Naive thymus-derived CD4-positive, alpha-beta T cell (primary cell): Measurements from ENCODE around the gene ZNF618. TPM values are rescaled to one million over a fixed set of nuclear protein-coding genes. Genes with fewer than 3 reads are reported as not detected.
"Not testable (repeated sequence)": the region's sequence is repeated elsewhere in the genome, so short reads cannot be mapped to it uniquely, and the experiment has no call there.

ENCODE experiments used
- ATAC-seq: fragments of 150-1000 bp; cut with Tn5 transposase; 2 replicates; pipeline ENCODE4 v1.10.0; 2021; ENCODE audit warnings: mild to moderate bottlenecking, moderate library complexity
- CTCF ChIA-PET: fragments of 350-600 bp; sonication (Branson Sonifier 250); formaldehyde crosslinking; loops from one replicate; lab custom pipeline; 2021; ENCODE audit warnings: antibody characterized with exemption; lab: Charles Lee
- POLR2A ChIA-PET: fragments of 350-600 bp; sonication (Branson Sonifier 250); formaldehyde crosslinking; loops from one replicate; lab custom pipeline; 2021; ENCODE audit warnings: antibody characterized with exemption, inconsistent platforms; lab: Charles Lee
- DNase-seq, 9 donors: peaks; one replicate each; pipeline versions ENCODE4 v3.0.0 to v3.0.0-alpha.2; 2020 to 2022; ENCODE audit warnings: mixed read lengths in 1 of 9
- H3K27ac ChIP-seq: one replicate; pipeline ENCODE4 v1.7.0; 2013; ENCODE audit warnings: mild to moderate bottlenecking, low read depth, low read length, moderate library complexity
- H3K27me3 ChIP-seq, 2 donors: one replicate each; pipeline ENCODE4 v1.7.0; 2013; ENCODE audit warnings: low read length in 2 of 2, mild to moderate bottlenecking in 2 of 2, moderate library complexity in 2 of 2; ENCODE audit not compliant: control insufficient read depth in 2 of 2, insufficient read depth in 2 of 2
- H3K36me3 ChIP-seq, 3 experiments: 1 replicate in 2 of 3; 2 replicates in 1 of 3; pipeline ENCODE4 v1.7.0; 2013; ENCODE audit warnings: low read length in 3 of 3, mild to moderate bottlenecking in 3 of 3, moderate library complexity in 1 of 3; ENCODE audit not compliant: insufficient read depth in 3 of 3, control insufficient read depth in 2 of 3
- H3K4me1 ChIP-seq, 2 donors: one replicate each; pipeline ENCODE4 v1.7.0; 2013; ENCODE audit warnings: low read length in 2 of 2, mild to moderate bottlenecking in 2 of 2, moderate library complexity in 1 of 2; ENCODE audit not compliant: control insufficient read depth in 2 of 2, insufficient read depth in 2 of 2
- H3K4me3 ChIP-seq: 2 replicates; pipeline ENCODE4 v1.7.0; 2013; ENCODE audit warnings: mild to moderate bottlenecking, low read length
- H3K9me3 ChIP-seq, 3 experiments: 1 replicate in 2 of 3; 2 replicates in 1 of 3; pipeline ENCODE4 v1.7.0; 2013; ENCODE audit warnings: low read length in 3 of 3; ENCODE audit not compliant: control insufficient read depth in 2 of 3
- H3K27ac Mint-ChIP-seq, 9 donors: one replicate each; pipeline ENCODE4 v1.8.0; 2020 to 2022; ENCODE audit warnings: mixed read lengths in 9 of 9, mild to moderate bottlenecking in 8 of 9, moderate library complexity in 5 of 9, inconsistent platforms in 2 of 9
- H3K27me3 Mint-ChIP-seq, 5 donors: one replicate each; pipeline ENCODE4 v1.8.0; 2021 to 2022; ENCODE audit warnings: mixed read lengths in 5 of 5, mild to moderate bottlenecking in 1 of 5
- H3K36me3 Mint-ChIP-seq, 5 donors: one replicate each; pipeline ENCODE4 v1.8.0; 2020 to 2022; ENCODE audit warnings: mixed read lengths in 5 of 5, mild to moderate bottlenecking in 3 of 5, inconsistent platforms in 1 of 5
- H3K4me1 Mint-ChIP-seq, 7 donors: one replicate each; pipeline ENCODE4 v1.8.0; 2020 to 2022; ENCODE audit warnings: mixed read lengths in 7 of 7, mild to moderate bottlenecking in 3 of 7, inconsistent platforms in 1 of 7
- H3K4me3 Mint-ChIP-seq, 10 donors: one replicate each; pipeline ENCODE4 v1.8.0; 2020 to 2022; ENCODE audit warnings: mild to moderate bottlenecking in 10 of 10, mixed read lengths in 10 of 10, moderate library complexity in 6 of 10, inconsistent platforms in 2 of 10
- H3K9me3 Mint-ChIP-seq, 11 donors: one replicate each; pipeline ENCODE4 v1.8.0; 2020 to 2022; ENCODE audit warnings: mixed read lengths in 11 of 11, mild to moderate bottlenecking in 4 of 11, inconsistent platforms in 1 of 11, moderate library complexity in 1 of 11
- intact Hi-C, 2 donors: fragments of 100-400 bp; cut with micrococcal nuclease; formaldehyde crosslinking; loops; one replicate each; pipeline ENCODE4 v1.15.1; 2023
- polyA plus RNA-seq, 2 donors: library from polyadenylated mRNA; unstranded; fragments of 300-500 nt; fragmentation: Illumina TruSeq; gene quantifications; one replicate each; pipeline ENCODE4 v1.2.3, GENCODE V29; 2021
- total RNA-seq, 6 experiments: library from RNA in 5 of 6; stranded (reverse) in 5 of 6; gene quantifications; 1 replicate in 5 of 6; 2 replicates in 1 of 6; pipeline ENCODE4 v1.2.3 and lab custom pipeline; 2021 to 2026

ZNF618 gene
- total and polyA plus RNA-seq, 7 experiments from 2014 or later, result 0.17 to 3.3 (median 1.1) TPM

GRCh38 chr9:114080773-114081440 lies 204.8 kb downstream of the ZNF618 start:
- Mint-ChIP-seq H3K9me3 (no peaks in the 10 kb centered on the region), H3K27me3 (peaks cover 4 to 12% (median 11%) of the 10 kb centered on the region in 5 donors), H3K4me3 (no peak overlapping the region), H3K27ac (no peak overlapping the region), H3K4me1 (peaks cover 0 to 5% (median 0%) of the 10 kb centered on the region in 7 donors), H3K36me3 (no peaks in the 10 kb centered on the region)
- no peak overlapping the region for H3K4me3 ChIP-seq
- no peaks in the 10 kb centered on the region for H3K4me1 ChIP-seq
- ATAC-seq (no peak), DNase-seq (no peak)
- no peaks in the 10 kb centered on the region for H3K36me3 ChIP-seq
- intact Hi-C loops, result no loop called here
- no peaks in the 10 kb centered on the region for H3K9me3 ChIP-seq
- no peaks in the 10 kb centered on the region for H3K27me3 ChIP-seq
- CTCF ChIA-PET, result interaction anchor here (0.6 to 2.7 kb wide), 2 partner anchors 9 to 210 kb away, joined by 3 to 22 read pairs; no protein-coding TSS in a partner anchor
- no peak overlapping the region for H3K27ac ChIP-seq
- POLR2A ChIA-PET, result no interaction called here

- H3K36me3 Mint-ChIP-seq, result no peaks in the 10 kb centered on the region
- intact Hi-C loops, result loop anchor here (1.0 kb wide), 3 partner anchors 74 to 224 kb away; partner anchors contain the start of gene COL27A1 (in 1 of the 2)
These were observed 205.4 kb downstream of the ZNF618 start for GRCh38 chr9:114081441-114082016.

GRCh38 chr9:114082017-114082762 lies 206.1 kb downstream of the ZNF618 start:
- Histone ChIP-seq H3K4me3 (no peak overlapping the region), H3K27me3 (no peaks in the 10 kb centered on the region), H3K27ac (no peak overlapping the region), H3K4me1 (no peaks in the 10 kb centered on the region), H3K36me3 (no peaks in the 10 kb centered on the region), H3K9me3 (no peaks in the 10 kb centered on the region)
- Mint-ChIP-seq H3K27ac (no peak overlapping the region), H3K4me1 (peaks cover 0 to 4% (median 0%) of the 10 kb centered on the region in 7 donors), H3K4me3 (no peak overlapping the region), H3K36me3 (no peaks in the 10 kb centered on the region), H3K27me3 (peaks cover 0 to 4% (median 3%) of the 10 kb centered on the region in 5 donors), H3K9me3 (no peaks in the 10 kb centered on the region)
- ChIA-PET CTCF (interaction anchor here (0.5 to 2.7 kb wide), 7 partner anchors 10 to 986 kb away, joined by 3 to 22 read pairs (median 5); no protein-coding TSS in a partner anchor), POLR2A (no interaction called here)
- intact Hi-C loops, result loop anchor here (1.0 kb wide), 3 partner anchors 73 to 223 kb away; partner anchors contain the start of gene COL27A1 (in 1 of the 2)
- ATAC-seq (peak; percentile 75), DNase-seq (peak; percentile 42 to 79 (median 67))

More at GRCh38 chr9:114081441-114082016, 205.4 kb downstream of the ZNF618 start:
- Mint-ChIP-seq H3K9me3 (no peaks in the 10 kb centered on the region), H3K4me3 (no peak overlapping the region), H3K27ac (no peak overlapping the region), H3K27me3 (peaks cover 4 to 9% (median 8%) of the 10 kb centered on the region in 5 donors), H3K4me1 (peaks cover 0 to 5% (median 0%) of the 10 kb centered on the region in 7 donors)
- Histone ChIP-seq H3K4me1 (no peaks in the 10 kb centered on the region), H3K27me3 (no peaks in the 10 kb centered on the region), H3K36me3 (no peaks in the 10 kb centered on the region), H3K27ac (no peak overlapping the region), H3K9me3 (no peaks in the 10 kb centered on the region), H3K4me3 (no peak overlapping the region)
- DNase-seq (no peak), ATAC-seq (no peak)
- POLR2A ChIA-PET, result no interaction called here
- CTCF ChIA-PET, result interaction anchor here (1.3 to 2.7 kb wide), 2 partner anchors 10 to 209 kb away, joined by 5 to 22 read pairs; no protein-coding TSS in a partner anchor

GRCh38 chr9:114082763-114083412 lies 206.8 kb downstream of the ZNF618 start:
- H3K9me3 ChIP-seq, H3K27me3 ChIP-seq, H3K36me3 ChIP-seq, H3K27me3 Mint-ChIP-seq, H3K4me3 ChIP-seq, DNase-seq, H3K4me1 ChIP-seq, H3K9me3 Mint-ChIP-seq, H3K36me3 Mint-ChIP-seq, H3K27ac ChIP-seq, POLR2A ChIA-PET, H3K4me1 Mint-ChIP-seq, ATAC-seq, H3K27ac Mint-ChIP-seq, H3K4me3 Mint-ChIP-seq: not testable (repeated sequence)
- CTCF ChIA-PET, result interaction anchor here (0.7 to 2.7 kb wide), 7 partner anchors 11 to 571 kb away, joined by 3 to 22 read pairs (median 5); no protein-coding TSS in a partner anchor
- intact Hi-C loops, result loop anchor here (1.0 kb wide), 3 partner anchors 72 to 222 kb away; partner anchors contain the start of gene COL27A1 (in 1 of the 2)

GRCh38 chr9:114083666-114084065 lies 207.6 kb downstream of the ZNF618 start:
- H3K36me3 Mint-ChIP-seq, result no peaks in the 10 kb centered on the region

More at GRCh38 chr9:114083666-114084065, 207.6 kb downstream of the ZNF618 start:
- ChIA-PET POLR2A (no interaction called here), CTCF (interaction anchor here (0.7 to 2.7 kb wide), 8 partner anchors 20 to 570 kb away, joined by 3 to 22 read pairs (median 3); no protein-coding TSS in a partner anchor)
- Mint-ChIP-seq H3K27ac (no peak overlapping the region), H3K4me1 (peaks cover 0 to 2% (median 0%) of the 10 kb centered on the region in 7 donors), H3K4me3 (no peak overlapping the region), H3K27me3 (peaks cover 0 to 4% (median 0%) of the 10 kb centered on the region in 5 donors), H3K9me3 (no peaks in the 10 kb centered on the region)
- H3K36me3 ChIP-seq, result no peaks in the 10 kb centered on the region
- intact Hi-C loops, result no loop called here
- no peaks in the 10 kb centered on the region for H3K4me1 ChIP-seq
- no peak overlapping the region for H3K27ac ChIP-seq
- DNase-seq (no peak), ATAC-seq (no peak)
- no peak overlapping the region for H3K4me3 ChIP-seq
- no peaks in the 10 kb centered on the region for H3K27me3 ChIP-seq
- H3K9me3 ChIP-seq, result no peaks in the 10 kb centered on the region
